Activated CD4-positive, CD25-positive, alpha-beta regulatory T cell treated with anti-CD3 and anti-CD28 coated beads, Interleukin-2, amount 50 U/mL, for 72 hours (primary cell): ENCODE data around the gene COTL1.
A peak's percentile ranks its signal among the peaks of the same experiment; 100 is the strongest.
"Not testable (repeated sequence)": the region's sequence is repeated elsewhere in the genome, so short reads cannot be mapped to it uniquely, and the experiment has no call there.

ENCODE experiments used
- DNase-seq: peaks from one replicate; pipeline ENCODE4 v3.0.0; 2021

Gene COTL1

DNA sequence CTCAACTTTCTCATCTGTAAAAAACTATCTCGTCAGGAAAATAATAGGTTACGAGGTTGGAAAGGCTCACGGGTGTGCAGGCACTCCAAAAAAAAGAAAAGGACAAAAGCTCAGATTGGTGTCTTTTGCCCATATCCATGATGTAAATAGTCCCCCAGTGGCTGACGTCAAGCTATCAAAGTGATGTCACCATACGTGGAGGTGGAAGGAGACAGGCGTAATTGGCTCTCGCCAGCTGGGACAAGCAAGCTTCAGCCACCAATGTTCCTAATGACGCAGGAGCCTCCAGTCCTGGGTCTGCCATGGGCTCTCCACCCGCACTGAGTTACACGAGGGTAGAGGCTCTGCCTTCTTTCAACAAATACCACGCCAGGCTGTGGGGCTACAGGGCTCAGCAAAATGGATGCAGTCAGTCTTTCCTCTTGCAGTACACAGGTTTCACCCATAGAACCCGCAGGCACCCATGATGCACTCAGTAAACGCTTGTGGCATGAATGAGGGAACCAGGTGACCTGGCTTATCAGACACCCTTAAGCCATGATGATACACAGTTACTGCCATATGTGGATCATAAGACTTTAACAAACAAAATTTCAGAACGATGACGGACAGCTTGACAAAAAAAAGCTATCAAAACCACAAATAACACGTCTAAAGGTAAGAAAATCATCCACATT lies 50.5 kb downstream of the COTL1 start:
- no peak for DNase-seq

DNA sequence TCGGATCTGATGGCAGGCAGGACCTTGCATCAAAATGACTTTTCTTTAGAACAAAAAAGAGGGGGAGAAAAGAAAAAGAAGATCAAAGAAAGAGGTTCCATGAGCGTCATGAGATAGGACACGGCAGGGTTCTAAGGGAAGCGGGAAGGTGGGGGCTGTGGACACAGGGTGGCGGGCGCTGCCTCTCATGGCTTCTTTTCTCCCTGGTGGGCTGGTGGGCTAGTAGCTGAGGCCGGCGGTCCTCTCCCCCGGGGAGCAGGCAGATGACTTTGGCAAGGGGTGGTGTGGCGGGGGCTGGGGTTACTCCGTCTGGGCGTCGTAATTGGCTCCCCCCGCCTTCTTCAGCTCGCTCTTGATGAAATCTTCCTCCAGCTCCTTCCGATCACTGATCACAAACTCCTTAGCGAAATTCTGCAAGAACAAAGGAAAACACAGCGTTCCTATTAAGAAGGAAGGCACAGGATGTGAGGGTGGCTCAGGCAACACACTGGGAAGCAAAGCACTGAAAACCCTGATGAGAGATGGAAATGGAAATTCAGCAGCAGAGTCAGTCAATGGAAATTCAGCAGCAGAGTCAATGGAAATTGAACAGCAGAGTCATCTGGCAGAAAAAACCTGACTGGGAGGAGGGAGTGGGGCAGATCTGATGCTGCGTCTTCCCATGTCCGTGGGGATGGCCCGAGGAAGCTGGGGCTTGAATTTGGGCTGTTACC lies 51.2 kb downstream of the COTL1 start:
- DNase-seq, result no peak

GRCh38 chr16:84565669-84566495 lies 52.0 kb downstream of the COTL1 start:
- DNase-seq, result no peak

DNA sequence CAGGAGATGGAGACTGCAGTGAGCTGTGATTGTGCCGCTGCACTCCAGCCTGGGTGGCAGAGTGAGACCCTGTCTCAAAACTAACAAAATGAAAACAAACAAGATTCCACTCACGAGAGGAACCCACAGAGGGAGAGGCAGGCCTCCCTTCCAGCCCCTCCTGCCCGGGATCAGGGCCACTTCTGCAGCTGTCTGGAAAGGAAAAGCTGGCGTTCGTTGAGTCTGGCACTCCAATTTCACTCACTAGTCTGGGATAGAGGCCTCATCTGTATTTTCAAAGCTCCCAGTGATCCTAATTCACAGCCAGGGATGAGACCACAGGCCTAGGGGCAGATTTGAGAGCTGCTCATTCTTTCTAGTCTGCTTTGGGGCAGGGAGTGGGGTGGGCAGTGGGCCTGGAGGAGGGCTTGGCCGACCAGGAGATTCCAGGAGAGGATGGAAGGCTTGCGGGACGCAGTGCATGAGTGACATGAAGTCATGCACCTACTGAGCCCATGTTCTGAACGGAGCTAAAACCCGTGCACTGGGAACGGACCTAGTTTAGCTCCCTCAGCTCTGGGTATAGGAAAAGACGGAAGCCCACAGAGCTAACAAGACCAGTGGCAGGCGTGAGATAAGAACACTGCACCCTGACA lies 54.0 kb downstream of the COTL1 start:
- no peak for DNase-seq

DNA sequence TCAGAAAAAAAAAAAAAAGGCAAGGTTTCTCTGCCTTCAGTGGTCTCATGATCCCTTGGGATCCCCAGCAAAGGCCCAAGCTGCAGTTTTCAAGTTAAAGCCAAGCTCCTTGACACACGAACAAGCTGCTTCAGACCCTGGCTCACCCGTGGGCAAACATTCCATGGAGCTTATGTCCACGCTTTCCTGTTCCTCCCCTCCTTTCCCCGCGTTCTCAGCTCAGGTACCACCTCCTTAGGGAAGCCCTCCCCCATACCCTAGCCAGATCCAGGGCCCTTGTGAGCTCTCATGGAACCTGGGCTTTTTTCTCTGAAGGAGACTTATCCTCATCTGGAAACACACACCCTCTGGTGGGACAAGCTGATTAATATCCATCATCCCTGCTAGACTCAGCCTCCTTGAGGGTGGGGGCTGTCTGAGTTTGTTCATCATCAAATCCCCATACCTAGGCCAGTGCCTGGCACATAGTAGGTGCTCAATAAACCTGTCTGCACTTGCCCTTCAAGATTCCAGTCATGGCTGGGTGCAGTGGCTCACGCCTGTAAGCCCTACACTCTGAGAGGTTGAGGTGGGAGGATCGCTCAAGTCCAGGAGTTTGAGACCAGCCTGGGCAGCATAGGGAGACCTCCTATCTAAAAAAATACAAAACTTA lies 54.7 kb downstream of the COTL1 start:
- DNase-seq, result no peak

GRCh38 chr16:84562174-84562815 lies 55.6 kb downstream of the COTL1 start:
- DNase-seq, result no peak

GRCh38 chr16:84561291-84561690 lies 56.6 kb downstream of the COTL1 start:
- no peak for DNase-seq

DNA sequence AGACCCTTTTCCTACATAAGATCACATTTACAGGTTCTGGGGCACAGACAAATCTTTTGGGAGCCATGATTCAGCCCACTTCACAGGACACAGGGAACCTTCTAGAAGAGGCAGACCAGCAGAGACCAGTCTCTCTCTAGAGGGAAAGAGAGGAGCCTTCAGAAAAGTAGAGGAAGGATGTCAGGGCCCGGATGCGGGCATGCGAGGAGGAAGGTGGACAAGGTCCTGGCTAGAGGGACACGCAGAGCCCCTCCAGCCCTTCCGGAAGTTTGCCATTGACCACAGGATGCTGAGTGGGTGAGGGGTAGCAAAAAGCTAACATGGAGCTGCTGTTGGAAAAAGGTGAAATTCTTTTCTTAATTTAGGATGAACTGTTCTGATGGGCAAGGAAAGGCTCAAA lies 57.6 kb downstream of the COTL1 start:
- DNase-seq, result no peak

- no peak for DNase-seq
Observed at GRCh38 chr16:84559311-84559932, 58.5 kb downstream of the COTL1 start.

- not testable (repeated sequence) for DNase-seq
Observed at GRCh38 chr16:84558850-84559249, 59.0 kb downstream of the COTL1 start.

- DNase-seq, result no peak
Observed at GRCh38 chr16:84557504-84557903, 60.4 kb downstream of the COTL1 start.

GRCh38 chr16:84557059-84557458 lies 60.8 kb downstream of the COTL1 start:
- no peak for DNase-seq

DNA sequence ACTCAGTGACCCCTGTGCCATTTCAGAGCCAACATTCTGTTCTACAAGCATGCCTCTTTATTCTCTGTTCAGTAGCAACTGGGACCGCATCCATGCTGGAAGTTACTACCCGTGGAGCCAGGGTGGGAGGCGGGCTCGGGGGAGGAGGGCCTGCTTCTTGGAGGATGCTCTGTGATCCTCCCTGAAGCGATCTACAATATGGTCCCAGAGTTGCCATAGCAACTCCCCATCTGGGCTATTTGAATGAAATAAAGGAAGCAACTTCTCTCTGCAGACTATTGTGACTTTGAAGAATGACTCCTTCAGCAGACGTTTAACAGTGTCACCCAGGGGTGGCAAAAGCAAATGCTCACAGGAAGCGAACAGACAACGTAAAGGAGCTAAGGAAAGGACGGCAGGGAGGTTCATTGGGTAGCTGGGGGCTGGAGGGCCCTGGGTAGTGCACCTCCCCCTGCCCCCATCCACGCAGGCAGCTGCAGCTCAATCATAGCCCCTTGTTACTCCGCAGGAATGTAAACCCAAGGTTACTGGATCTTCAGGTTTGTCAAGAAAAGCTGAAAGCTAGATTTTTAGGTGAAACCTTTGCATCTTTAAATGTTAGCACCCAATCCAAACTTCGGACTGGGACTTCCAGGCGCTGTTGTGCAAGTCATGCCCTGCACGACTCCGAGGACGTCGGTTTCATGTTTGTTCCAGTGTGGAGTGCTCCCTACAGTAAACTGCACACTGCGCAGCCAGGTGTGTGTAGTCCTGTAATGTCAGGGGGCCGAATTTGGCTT lies 62.3 kb downstream of the COTL1 start:
- no peak for DNase-seq

- no peak for DNase-seq
Observed at GRCh38 chr16:84554627-84555328, 63.1 kb downstream of the COTL1 start.

GRCh38 chr16:84553873-84554399 lies 63.9 kb downstream of the COTL1 start:
- no peak for DNase-seq

DNA sequence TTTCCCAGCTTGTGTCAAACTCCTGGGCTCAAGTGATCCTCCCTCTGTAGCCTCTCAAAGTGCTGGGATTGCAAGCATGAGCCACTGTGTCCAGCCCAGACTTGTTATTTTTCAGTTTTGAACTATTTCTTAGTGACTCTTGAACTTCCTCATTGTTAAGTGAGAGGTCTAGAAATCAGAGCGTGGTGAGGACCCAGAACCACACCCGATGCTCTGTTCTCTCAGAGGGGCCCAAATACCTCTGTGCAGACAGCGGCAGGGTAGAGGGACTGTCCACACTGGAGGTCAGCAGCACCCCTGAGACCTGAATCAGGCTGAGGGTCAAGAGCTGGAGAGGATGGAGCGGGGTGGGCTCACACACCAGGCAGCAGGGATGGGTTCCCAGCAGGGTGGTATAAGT lies 65.7 kb downstream of the COTL1 start:
- DNase-seq, result no peak

DNA sequence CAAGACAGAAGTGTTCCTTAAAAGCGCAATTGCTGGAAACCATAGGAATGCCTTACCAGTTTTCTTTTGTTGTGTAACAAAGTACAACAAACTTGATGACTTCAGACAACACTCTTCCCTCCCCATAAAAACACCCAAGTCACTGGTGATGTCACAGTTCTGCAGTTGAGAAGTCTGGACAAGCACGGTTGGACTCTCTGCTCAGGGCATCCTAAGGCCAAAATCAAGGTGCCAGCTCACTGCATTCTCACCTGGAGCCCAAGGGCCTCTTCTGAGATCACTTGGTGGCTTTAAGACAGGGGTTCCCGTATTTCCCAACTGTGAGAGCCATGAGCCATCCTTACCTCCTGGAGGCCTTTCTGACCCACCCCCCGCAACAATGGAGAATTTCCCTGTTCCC lies 67.8 kb downstream of the COTL1 start:
- no peak for DNase-seq

- DNase-seq, result peak; percentile 60
Observed at GRCh38 chr16:84548971-84549844, 68.7 kb downstream of the COTL1 start.

DNA sequence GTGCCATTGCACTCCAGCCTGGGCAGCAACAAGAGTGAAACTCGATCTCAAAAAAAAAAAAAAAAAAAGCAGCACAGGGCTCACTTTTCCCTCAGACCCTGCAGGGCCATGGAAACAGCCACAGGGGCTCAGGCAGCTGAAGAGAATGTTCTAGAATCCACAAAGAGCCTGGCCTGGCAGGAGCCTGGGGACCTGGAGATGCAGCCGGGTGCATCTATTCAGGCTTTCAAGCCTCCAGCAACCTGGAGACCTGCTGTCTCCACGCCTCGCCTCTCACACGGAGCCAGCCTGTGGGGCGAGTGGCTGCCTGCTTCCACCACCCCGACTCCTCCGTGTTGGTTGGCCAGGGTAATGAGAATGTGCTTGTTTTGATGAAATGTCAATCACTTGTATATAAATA lies 69.4 kb downstream of the COTL1 start:
- no peak for DNase-seq
